SHP77 (cell line): Measurements from ENCODE around the gene AIP.

Experiments
- DNase-seq, 2 experiments: peaks; one replicate each; lab custom pipeline; 2025; lab: John Stamatoyannopoulos, UW

AIP gene

DNA sequence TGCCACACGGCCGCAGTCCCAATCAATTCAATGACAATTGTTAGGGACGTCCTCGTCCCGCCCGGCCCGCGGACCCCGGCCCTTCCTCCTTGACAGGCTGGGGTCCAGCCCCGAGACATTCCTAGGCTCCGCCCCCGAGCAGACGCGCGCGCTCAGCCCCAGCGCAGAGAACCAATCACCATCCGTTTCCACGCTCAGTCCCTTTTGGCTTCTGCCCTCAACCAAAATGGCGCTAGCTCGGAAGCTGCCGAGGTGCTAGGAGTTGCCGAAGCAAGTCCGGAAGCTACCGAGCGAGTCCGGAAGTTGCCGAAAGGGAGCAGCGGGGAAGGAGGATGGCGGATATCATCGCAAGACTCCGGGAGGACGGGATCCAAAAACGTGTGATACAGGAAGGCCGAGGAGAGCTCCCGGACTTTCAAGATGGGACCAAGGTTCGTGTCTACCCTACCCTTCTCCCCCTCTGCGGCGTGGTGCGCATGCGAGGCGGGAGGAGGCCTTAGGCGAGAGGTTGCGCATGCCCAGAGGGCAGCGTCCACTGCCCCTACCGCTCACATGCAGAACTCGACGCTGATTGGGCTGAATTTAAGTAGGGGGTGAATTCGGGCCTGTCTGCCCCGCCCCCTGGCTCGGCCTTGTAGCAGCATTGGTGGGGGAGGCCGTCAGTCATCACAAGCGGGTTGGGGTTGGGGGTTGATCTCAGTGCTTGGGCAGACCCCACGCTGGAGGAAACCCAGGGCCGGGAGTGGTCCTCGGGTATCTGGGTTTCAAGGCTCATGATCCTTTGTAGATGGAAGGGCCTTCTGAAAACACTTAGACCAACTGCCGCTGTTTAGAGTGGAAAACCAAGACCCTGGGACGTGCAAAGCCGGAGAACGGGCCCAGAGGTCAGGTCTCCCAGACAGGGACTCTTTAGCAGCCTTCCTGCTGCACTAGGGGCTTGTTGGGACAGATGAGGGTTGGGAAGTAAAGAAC lies at the start of gene AIP:
Gene AIP, plus strand, starts transcription at position 200 of the 972 bp plus-strand sequence. Its CDS starts 133 bp downstream, at position 333.
- DNase-seq = peak; percentile 98 to 99

DNA sequence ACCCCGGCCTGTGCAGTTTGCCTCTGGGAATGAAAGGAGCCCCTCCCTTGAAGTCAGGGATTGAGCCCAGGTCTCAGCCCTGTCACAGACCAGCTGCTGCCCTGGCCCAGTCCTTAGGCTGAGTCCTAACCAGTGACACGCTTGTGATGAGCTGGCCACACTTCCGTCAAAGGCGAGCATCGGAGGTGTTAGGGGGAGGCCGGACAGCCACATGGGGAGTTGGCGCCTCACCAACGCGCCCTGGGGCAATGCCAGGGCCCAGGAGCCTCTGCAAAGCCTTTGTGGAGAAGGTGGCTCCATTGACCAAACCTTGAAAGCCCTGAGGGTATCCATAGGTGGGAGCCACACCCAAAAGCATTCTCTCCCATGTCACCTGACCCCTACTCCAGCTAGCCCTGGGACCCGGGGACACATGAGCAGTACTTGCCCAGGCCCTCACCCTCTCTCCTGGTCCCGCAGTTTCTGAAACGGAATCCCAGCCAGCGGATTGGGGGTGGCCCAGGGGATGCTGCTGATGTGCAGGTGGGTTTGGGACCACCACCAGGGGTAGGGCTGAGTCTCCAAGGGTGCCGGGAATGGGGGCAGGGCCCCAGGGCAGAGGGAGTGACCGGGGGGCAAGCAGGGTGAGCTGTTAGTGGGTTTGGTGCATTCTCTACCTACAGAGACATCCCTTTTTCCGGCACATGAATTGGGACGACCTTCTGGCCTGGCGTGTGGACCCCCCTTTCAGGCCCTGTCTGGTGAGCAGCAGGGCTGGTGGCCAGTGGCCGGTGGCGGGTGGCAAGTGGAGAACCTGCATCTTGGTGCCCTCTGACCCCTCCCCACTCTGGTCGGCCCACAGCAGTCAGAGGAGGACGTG lies 49.1 kb upstream of the AIP start:
- no peak for DNase-seq

DNA sequence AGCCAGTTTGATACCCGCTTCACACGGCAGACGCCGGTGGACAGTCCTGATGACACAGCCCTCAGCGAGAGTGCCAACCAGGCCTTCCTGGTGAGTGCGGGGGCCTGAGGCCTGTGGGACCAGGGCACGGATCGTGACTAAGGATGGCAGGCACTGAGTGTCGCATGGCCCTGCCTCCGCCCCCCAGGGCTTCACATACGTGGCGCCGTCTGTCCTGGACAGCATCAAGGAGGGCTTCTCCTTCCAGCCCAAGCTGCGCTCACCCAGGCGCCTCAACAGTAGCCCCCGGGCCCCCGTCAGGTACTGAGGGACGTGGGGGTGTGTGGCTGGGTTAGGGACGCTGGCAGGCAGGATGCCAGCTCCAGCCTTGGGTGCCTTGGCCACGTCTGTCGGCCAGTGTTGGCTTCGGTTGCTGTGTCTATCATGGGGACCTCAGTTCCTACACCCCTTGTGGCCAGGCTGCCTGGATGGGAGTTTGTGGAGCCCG lies 48.4 kb upstream of the AIP start:
- DNase-seq = no peak

DNA sequence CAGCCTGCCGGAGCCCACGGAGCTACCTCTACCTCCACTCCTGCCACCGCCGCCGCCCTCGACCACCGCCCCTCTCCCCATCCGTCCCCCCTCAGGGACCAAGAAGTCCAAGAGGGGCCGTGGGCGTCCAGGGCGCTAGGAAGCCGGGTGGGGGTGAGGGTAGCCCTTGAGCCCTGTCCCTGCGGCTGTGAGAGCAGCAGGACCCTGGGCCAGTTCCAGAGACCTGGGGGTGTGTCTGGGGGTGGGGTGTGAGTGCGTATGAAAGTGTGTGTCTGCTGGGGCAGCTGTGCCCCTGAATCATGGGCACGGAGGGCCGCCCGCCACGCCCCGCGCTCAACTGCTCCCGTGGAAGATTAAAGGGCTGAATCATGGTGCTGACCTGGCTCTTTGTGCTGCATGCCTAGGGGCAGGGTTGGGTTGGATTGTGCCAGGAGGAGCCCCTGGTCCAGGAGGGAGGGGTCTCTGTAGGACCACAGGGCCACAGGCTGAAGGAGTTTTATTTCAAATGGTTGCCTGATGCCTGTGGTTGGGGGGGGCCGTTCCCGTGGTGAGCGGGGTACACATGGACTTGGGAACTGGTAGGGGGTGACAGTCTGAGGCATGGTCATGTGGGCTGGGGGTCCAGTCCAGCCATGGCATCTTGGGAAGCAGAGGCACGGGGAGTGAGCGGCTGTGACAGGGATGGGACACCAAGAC lies 47.6 kb upstream of the AIP start:
- DNase-seq = no peak

DNA sequence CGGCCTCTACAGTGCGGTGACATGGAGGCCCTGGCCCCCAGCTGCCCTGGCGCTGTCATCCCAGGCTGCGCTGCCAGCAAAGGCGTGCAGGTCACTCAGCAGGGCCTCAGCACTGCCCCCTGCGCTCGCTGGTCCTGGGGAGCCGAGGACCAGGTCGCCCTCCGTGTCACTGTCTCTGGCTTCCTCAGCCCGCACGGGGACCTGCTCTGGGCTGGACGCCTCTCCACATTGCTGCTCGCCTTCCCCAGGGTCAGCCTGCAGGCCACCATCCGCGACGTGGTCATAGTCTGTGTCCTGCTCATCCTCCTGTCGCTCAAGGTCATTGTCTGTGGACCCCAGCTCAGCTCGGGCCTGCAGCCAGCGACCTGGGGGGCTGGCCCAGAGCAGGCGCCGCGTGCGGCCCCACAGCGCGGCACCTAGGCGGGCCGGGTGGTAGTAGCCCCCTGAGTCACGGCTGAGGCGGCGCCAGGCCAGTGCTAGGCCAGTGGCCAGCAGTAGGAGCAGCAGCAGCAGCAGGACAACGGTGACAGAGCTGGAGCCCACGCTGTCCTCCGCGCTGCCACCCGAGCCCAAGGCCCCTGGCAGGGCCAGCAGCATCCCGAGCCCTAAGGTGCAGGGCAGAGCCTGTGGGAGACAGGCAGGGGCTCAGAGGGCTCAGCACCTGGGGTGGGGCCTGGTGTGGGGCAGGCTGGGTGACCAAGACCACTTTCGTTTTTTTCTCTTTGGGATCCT lies 46.9 kb upstream of the AIP start:
- no peak for DNase-seq

DNA sequence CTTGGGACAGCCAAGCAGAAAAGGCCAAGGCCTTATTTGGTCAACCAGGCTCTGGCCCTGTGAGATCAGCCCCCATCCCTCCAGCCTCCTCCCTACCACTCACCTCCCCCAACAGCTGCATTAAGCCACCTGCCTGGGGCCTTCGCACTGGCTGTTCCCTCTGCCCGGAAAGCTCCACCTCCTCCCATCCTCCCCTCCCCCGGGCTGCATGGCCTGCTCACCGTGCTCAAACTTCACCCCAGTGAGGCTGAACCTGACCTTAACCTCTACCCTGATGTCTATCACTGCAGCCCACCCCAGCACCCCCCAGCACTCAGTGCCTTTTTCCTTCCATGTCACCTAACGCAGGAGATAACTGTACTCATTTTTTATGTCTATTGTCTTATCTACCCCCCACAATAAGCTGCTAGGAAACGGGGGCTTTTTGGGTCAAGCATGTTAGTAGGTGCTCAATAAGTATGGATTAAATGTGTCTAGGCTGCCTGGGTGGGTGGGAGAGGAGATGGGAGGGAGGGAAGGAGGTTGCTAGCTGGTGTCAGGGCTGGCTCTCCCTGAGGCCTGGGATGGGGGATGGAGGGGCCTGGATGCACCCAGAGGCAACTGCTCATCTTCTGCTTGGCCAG lies 46.3 kb upstream of the AIP start:
- DNase-seq = peak; percentile 57 to 69

DNA sequence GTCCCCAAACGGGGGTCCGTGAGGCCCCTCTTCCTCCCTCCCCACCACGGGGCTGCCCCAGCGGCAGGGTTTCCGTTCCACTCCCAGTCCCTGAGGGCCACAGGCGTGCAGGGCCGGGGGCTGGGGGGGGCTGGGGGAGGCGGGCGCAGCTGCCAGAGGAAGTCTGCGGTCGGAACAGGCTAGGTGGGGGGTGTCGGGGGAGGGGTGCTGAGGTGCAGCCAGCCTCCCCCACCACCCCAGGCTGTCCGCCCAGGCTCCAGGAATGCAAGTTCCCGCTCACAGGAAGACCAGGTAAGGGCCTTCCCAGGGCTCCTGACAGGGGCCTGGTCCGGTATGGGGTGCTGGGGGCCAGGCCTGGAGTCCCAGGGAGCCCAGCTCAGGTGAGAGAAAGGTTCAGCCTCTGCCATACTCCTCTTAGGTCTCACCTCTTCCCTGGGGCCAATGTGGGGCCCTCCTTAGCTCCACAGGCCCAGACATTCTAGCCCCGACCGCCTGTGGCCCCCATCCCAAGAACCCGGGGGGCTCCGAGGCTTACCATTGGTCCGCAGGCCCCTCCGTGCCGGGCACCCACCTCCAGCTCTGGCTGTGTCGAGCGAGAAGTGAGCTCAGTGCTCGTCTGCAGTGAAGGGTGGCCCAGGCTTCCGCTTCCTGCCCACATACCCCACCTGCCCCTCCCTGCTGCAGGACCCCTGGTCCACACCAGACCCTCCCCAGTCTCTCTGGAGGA lies 45.6 kb upstream of the AIP start, which contains the start of gene PTPRCAP:
Gene PTPRCAP, minus strand, starts transcription at position 601 of the 727 bp plus-strand sequence. Its CDS starts 63 bp downstream, at position 538.
- DNase-seq = no peak

DNA sequence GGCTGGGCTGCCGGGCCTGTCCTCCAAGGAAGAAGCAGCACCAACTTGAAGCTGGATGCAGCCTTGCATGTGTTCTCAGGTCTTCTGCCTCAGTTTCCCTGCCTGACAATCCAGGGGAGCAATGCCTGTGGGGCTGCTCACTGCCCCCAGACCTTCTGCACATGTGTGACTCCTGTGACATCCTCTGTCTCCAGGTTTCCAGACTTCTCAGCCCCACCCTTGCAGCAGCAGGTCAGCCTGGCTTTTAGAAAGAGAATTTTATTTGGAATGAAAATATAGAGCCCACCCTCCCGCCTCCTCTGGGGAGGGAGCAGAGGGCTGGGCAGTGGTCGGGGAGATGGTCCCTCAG lies 45.0 kb upstream of the AIP start:
- DNase-seq = no peak

DNA sequence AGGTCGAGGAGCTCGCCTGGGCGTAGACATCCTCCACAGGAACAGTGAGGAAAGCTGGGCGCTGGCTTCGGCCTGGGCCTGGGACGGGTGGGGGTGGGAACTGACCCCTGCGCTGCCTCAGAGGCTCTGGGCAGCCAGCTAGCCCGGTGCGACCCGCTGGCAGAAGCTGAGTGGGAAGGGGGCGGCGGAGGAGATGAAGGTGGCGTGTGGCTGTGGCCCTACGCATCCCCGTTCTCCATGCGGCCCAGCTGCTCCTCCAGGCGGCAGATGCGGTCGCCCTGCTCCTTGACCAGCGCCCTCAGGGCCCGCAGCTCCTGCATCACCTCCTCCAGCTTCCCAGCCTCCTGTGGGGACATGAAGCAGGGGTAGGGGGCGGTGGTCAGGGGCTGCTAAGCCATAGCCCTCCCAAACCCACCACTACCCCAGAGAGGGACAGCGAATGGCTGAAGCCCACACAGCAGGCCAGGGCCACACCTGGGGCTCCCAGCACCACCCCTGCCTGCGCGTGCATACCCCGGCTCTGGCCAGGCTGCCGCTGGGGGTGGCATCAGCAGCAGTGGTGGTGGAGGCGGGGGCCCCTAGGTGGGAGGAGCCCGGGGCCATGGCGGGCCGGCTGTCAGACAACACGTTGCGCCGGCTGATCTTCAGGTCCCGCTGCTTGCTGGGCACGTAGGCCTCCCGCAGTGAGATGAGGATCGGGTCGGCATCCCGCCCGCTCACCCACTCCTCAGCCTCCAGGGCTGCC lies 44.5 kb upstream of the AIP start:
- no peak for DNase-seq

DNA sequence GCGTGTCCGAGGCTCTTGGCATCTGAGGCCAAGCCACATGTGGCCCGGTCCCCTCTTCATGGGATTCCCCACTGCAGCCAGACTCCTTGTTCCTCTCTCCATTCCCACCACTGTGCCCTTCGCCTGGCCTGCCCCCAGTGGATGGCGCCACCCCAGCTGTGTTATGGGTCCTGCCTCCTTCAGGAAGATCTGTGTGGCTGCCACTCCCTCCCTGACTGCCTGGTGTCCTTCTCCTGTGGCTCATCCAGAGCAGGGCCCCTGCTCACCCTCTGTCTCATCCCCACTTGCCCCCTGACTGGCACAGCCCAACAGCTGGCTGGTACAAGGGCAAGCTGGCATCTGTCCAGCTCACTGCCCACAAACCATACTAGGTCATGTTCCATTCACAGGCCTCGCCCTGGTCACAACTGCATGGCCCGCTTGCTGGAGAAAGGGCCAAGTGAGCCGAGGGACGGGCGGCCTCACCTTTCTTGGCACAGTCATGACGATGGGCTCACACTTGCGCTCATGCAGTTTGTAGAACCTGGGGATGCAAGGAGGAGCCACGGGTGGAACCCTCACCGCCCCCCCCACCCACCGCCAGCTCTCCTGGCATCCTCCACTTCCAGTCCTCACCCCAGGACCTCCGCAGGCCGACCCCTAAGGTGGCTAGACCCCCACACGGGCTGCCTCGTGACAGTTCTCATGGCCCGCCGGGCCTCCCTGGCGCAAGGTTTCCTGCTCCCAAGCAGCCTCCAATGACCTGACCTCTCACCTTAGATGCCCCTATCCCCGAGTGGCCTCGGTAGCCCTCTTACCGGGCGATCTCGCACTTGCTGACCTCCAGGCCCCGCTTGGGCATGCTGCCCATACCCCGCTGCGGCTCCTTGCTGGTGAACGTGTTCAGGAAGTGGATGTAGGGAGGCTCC lies 43.3 kb upstream of the AIP start:
- peak in 1 of 2 experiments; percentile 39 for DNase-seq

DNA sequence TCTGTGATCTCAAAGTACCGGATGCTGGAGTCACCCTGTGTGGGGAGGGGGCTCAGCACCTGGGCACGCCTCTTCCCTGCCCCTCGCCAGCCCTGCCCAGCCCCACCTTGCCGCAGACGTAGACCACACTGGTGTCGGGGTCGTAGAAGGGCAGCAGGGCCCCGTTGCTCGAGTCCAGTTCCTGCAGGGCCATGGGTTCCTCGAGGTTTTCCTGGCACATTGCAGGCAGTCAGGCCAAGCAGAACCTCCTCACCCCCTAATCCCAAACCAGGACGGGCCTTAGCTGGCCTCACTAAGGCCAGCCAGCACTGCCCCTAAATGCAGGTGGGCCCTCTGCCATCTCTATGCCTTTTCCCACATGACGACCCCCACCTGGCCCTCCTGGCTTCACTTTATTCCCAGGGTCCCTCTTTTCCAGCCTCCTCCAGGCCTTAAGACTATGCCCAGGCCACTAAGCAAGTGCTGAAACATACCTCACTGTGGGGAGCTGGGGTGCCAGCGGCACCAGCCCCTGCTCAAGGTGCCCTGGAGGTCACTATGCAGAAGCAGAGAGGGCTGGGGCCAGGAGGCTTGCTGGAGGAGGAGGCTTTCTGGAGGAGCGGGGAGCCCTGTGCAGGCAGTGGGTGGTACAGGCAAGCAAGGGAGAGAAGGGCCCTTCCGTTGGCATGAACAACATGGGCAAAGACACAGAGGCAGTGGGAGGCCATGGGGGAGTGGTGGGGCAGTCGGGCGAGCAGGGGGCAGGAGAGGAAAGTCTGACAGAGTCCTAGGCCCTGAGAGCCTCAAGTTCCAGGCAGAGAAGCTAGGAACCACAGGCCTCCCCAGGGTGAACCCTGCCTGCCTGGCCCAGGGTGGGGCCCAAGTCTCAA lies 42.4 kb upstream of the AIP start:
- DNase-seq = no peak

DNA sequence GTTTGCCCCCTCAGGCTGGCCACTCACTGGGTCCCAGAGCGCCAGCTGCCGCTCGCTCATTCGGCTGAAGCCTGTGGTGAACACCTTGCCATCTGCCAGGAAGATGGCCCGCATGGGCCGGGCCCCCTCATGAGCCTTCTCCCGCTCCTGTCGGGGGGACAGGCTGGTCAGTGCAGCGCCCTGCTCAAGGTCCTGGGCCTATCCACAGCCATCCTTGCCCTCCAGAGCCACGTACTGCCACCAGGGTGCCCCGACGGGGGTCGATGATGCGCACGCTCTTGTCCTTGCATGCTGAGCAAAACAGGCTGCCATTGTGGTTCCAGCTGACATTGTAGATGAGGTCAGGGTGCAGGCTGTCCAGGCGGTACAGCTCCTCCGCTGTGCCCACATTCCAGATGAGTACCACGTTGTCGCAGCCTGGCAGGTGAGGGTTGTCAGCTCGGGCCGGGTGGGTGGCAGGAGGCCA lies 41.7 kb upstream of the AIP start:
- DNase-seq = no peak

DNA sequence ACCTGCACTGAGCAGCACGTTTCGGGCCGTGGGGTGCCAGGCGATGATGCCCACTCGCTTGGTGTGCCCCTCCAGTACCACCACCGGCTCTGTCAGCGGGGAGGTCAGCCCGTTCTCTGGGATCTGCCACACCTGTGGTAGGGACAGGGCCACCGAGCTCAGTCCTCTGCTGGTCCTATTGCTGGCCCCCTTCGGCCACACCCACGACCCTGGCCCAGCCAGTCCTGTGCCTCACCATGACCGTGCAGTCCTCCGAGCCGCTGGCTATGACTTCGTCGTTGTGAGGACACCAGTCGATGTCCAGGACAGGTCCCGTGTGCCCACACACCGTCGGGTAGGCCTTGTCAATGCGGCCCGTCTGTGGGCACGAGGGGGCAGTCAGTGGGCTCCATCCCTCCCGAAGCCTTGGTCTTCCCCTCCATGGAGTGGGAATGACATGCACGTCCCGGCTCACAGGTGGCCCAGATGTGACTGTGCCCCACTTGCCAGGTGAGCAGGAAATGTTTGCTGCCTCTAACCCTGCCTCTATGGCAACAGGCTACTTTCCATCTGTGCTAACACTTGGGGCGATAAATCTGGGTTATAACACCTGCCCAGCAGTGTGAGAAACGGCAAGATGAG lies 41.0 kb upstream of the AIP start:
- no peak for DNase-seq

DNA sequence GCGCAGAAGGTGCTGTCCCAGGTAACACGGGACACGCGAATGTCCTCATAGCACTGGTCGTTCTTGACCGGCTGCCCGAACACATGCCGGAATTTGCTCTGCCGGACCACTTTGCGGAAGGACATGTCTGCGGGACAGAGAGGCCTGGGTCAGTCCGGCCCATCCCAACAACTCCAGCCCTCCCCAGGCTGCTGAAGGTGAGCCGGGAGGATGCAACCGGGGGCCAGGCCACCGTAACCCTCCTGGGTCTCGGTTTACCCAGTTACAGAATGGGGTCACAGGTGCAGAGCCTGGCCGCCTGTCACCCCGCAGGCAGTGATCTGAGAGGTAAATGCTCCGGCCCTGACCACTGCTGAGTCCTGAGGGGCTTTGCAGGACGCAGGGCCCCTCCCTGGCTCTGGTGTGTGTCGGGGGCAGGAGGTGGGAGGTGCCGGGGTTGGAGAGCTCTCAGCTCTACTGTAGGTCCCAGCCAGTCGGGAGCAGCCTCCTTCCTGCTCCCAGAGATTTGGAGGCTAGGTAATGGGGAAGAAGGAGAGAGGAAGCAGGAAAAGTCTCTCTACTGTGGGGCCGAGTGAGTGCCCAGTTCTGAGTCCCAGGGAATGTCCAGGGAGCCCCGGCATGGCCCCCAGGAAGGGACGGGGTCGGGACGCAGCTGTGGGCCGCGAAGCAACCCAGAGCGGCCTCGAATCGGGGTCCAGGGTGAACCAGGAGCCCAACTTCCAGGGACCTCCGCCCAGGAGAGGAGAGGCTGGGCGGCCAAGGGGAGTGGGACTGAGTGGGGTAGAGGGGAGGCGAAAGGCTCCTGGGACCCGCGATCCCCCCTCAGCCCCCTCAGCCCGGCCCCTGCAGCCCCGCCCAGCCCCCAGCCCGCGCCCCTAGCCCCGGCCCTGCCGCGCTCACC lies 40.1 kb upstream of the AIP start:
- DNase-seq = no peak

DNA sequence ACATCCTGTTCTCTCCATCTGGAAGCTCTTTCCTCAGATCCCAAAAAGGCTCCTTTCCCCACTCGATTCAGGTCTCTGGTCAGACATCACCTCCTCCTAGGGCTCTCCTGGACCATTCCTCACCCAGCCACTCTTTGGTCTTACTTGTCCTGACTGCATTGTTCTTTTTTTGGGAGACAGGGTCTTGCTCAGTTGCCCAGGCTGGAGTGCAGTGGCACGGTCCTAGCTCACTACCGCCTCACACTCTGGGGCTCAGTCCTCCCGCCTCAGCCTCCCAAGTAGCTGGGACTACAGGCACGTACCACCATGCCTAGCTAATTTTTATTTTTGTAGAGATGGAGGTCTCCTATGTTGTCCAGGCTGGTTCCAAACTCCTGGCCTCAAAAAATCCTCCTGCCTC lies 37.3 kb upstream of the AIP start:
- no peak for DNase-seq

DNA sequence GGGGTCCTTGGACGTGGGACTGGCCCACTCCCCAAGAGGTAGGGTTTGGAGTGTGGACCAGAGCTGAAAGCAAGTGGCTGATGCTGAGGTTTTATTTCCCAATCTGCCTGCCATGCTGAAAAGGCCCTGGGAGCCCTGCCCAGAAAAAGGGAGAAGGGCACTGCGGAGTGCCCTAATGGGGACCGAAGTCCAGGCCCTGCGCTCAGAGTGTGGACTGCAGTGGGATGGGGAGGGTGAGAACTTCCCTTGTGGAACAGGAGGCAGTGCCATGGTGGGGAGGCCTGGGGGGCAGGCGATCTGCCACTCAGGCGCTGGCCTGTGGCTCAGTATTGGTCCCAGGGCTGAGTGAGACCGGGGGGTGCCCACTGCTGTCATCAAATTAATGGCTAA lies 34.6 kb upstream of the AIP start:
- DNase-seq = no peak
